Calu3 (cell line): ENCODE measurements around the gene MFAP4. TPM values are rescaled to one million over a fixed set of nuclear protein-coding genes. Genes with fewer than 3 reads are reported as not detected.

Experiments
- BruUV-seq: library from RNA; stranded (reverse); fragments of 400-500 nt; replicated peaks from 2 replicates; lab custom pipeline; 2021; lab: Mats Ljungman, UMichigan
- CTCF ChIA-PET: fragments of 300-600 bp; sonication (Branson Sonifier 250); formaldehyde crosslinking; loops from one replicate; lab custom pipeline; 2022; ENCODE audit warnings: antibody characterized with exemption; lab: Charles Lee
- DNase-seq: peaks from one replicate; pipeline ENCODE4 v3.0.0; 2022
- H3K27ac Mint-ChIP-seq: one replicate; pipeline ENCODE4 v1.8.0; 2022; ENCODE audit warnings: mixed read lengths; ENCODE audit not compliant: unreplicated experiment
- H3K27me3 Mint-ChIP-seq: one replicate; pipeline ENCODE4 v1.8.0; 2022; ENCODE audit warnings: mixed read lengths; ENCODE audit not compliant: unreplicated experiment
- H3K36me3 Mint-ChIP-seq: one replicate; pipeline ENCODE4 v1.8.0; 2022; ENCODE audit warnings: mild to moderate bottlenecking, moderate library complexity, mixed read lengths; ENCODE audit not compliant: insufficient read depth, unreplicated experiment
- H3K4me1 Mint-ChIP-seq: one replicate; pipeline ENCODE4 v1.8.0; 2022; ENCODE audit warnings: mild to moderate bottlenecking, low read depth, mixed read lengths; ENCODE audit not compliant: unreplicated experiment
- H3K4me3 Mint-ChIP-seq: one replicate; pipeline ENCODE4 v1.8.0; 2022; ENCODE audit warnings: mild to moderate bottlenecking, low read depth, moderate library complexity, mixed read lengths; ENCODE audit not compliant: unreplicated experiment
- H3K9me3 Mint-ChIP-seq: one replicate; pipeline ENCODE4 v1.8.0; 2022; ENCODE audit warnings: low read depth, mixed read lengths; ENCODE audit not compliant: unreplicated experiment
- CTCF ChIP-seq: fragments of 200-600 bp; IDR thresholded peaks from one replicate; pipeline ENCODE4 v1.8.0; 2022; ENCODE audit warnings: antibody characterized with exemption; ENCODE audit not compliant: unreplicated experiment
- intact Hi-C: fragments of 100-400 bp; cut with micrococcal nuclease; formaldehyde crosslinking; loops from one replicate; pipeline ENCODE4 v1.10.0; 2022; ENCODE audit not compliant: unreplicated experiment
- total RNA-seq: library from RNA; stranded (reverse); gene quantifications from 2 replicates; pipeline ENCODE4 v1.2.3, GENCODE V29; 2022

MFAP4 gene
- total RNA-seq, 1 experiment from 2014 or later, result not detected

- no TSS peak for BruUV-seq
- H3K9me3 Mint-ChIP-seq, result no peaks in the 10 kb centered on the region
- no peak overlapping the region for H3K27ac Mint-ChIP-seq
- no peak for DNase-seq
- intact Hi-C loops, result no loop called here
- peaks cover 14% of the 10 kb centered on the region for H3K36me3 Mint-ChIP-seq
- CTCF ChIA-PET, result no interaction called here
- TF ChIP-seq CTCF, result no peak
- peaks cover 9% of the 10 kb centered on the region for H3K4me1 Mint-ChIP-seq
- no peaks in the 10 kb centered on the region for H3K27me3 Mint-ChIP-seq
- no peak overlapping the region for H3K4me3 Mint-ChIP-seq
Measured at GRCh38 chr17:19346351-19347255, 40.4 kb downstream of the MFAP4 start.

GRCh38 chr17:19345486-19346350, 41.3 kb downstream of the MFAP4 start:
- intact Hi-C loops, result no loop called here
- CTCF ChIA-PET, result no interaction called here
- no peak overlapping the region for H3K4me3 Mint-ChIP-seq
- no peak for DNase-seq
- no peaks in the 10 kb centered on the region for H3K9me3 Mint-ChIP-seq
- no peak overlapping the region for H3K27ac Mint-ChIP-seq
- no peaks in the 10 kb centered on the region for H3K27me3 Mint-ChIP-seq
- peaks cover 14% of the 10 kb centered on the region for H3K36me3 Mint-ChIP-seq
- no peak for TF ChIP-seq CTCF
- no TSS peak for BruUV-seq
- peaks cover 9% of the 10 kb centered on the region for H3K4me1 Mint-ChIP-seq

GRCh38 chr17:19345067-19345460, 41.9 kb downstream of the MFAP4 start:
- BruUV-seq, result no TSS peak
- DNase-seq, result no peak
- Mint-ChIP-seq H3K27ac (no peak overlapping the region), H3K9me3 (no peaks in the 10 kb centered on the region), H3K27me3 (no peaks in the 10 kb centered on the region), H3K4me1 (peaks cover 9% of the 10 kb centered on the region), H3K36me3 (peaks cover 14% of the 10 kb centered on the region), H3K4me3 (no peak overlapping the region)
- intact Hi-C loops, result no loop called here
- TF ChIP-seq CTCF, result no peak
- CTCF ChIA-PET, result no interaction called here

- H3K9me3 Mint-ChIP-seq, result no peaks in the 10 kb centered on the region
- intact Hi-C loops, result no loop called here
- H3K27me3 Mint-ChIP-seq, result no peaks in the 10 kb centered on the region
- peaks cover 9% of the 10 kb centered on the region for H3K4me1 Mint-ChIP-seq
- no TSS peak for BruUV-seq
- no peak for DNase-seq
- CTCF ChIA-PET, result no interaction called here
- no peak overlapping the region for H3K4me3 Mint-ChIP-seq
- TF ChIP-seq CTCF, result no peak
- no peak overlapping the region for H3K27ac Mint-ChIP-seq
- H3K36me3 Mint-ChIP-seq, result peaks cover 10% of the 10 kb centered on the region
Measured at GRCh38 chr17:19344311-19345066, 42.5 kb downstream of the MFAP4 start.
